ENCODE results near the gene ZNF746.
"Not testable (repeated sequence)": the region's sequence is repeated elsewhere in the genome, so short reads cannot be mapped to it uniquely, and the experiment has no call there.

Gene ZNF746

DNA sequence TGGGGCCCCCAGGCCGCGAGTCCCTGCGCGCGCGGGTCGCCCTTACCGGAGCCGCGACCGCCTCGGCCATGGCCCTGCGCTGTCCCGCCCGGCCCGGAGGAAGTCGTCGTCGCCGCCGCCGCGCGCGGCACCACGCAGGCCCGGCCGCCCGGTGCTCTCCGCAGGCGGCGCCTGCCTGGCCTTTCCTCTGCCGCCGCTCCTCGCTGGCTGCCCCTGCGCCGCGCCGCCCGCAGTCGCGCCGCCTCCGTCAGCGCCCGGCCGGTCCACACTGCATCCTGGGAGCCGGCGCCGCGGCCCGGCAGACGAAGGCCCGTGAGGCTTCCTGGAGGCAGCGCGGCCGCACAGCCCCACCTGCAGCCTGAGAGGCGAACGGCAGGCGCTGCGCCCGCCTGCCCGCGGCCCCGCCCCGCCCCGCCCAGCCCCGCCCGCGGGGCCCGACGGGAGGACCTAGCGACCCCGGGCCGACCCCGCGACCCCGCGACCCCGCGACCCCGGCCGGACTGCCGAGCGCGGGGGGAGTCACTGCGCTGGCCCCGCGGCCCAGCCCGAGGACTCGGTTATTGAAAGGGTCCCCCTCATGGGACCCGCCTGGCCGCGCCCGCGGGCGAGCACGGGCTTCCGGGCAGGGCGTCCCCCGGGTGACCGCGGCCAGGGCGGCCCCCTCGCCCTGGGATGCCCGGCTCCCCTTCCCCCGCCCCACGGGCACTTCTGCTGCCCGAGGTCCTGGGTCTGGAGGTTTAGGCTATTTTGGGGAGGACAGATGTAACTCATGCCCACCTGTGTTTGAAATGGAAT lies at the start of gene ZNF746:
ZNF746 (minus strand) TSS at position 343 of the 795 bp plus-strand sequence; CDS start at position 70, 273 bp downstream.
- peak; percentile 53 to 77 for DNase-seq (ENCODE audit: low read depth in 2 of 2)

DNA sequence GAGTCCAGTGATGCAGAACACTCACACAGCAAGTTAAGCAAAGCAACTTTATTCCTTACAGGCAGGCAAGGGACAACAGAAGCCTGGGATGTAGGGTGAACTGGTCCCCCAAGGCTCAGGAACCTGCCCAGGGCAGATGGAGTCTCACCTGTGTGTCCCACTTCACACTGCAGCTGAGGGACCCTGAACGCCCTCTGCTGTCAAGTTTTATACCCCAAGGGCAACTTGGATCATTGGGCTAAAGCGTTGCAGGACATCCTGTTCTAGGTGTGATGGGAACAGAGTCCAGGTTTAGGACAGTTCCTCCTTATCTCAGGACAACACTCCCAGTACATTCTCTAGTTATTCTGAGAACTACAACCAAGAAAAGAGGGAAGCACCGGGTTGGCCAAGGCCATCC lies 49.5 kb upstream of the ZNF746 start:
- DNase-seq (ENCODE audit: low read depth in 2 of 2) = no peak

DNA sequence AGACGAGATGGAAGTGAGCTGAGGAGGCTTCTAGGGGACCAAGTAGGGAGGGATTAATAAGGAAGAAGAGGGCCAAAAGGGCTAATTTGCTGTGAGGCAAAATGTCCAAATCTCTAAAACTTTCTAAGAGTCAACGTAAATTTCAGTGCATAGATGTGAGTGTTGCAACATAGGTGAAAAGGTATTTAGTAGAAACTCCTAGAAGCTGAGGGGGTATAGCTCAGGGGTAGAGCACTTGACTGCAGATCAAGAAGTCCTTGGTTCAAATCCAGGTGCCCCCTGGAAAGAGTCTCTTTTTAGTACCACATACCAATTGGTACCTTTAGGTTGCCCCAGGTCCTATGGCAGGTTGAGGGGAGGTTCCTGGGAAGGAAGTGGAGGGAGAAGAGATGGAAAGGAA lies 48.7 kb upstream of the ZNF746 start:
- no peak for DNase-seq (ENCODE audit: low read depth in 2 of 2)

DNA sequence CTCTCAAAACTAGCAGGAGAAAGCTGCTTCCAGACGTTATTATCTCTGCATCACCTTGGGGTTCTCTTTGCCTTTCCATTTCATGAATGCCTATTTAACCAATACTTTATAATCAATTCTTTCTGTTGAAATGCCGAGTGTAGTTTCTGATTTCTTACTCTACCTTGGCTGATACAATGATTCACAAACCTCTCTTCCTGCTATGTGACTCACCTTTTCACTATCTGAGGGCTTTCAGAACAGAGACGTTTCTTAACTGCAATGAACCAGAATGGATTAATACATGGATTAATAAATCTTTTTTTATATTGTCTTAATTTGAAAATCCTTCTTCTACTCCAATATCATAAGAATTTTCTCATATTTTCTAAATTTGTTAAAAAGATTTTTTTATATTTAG lies 46.4 kb upstream of the ZNF746 start:
- DNase-seq (ENCODE audit: low read depth in 2 of 2) = no peak

DNA sequence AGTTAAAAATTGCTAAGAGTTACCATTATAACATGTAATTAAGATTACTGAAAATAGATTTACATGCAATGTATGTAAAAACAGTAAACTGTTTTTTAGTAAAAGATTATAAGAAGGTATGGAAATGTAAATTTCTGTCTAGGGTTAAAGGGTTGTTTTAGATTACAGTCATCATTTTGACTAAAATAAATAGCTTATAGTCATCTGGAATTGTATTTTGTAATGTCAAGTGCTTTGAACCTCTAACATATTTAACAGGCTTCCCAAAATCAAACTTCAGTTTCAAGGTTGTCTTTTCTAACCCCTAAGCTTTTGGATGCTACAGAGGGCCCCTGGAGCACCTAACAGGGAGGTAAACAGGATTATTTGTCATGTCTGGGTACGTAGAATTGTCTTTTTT lies 35.0 kb upstream of the ZNF746 start:
- DNase-seq (ENCODE audit: low read depth in 2 of 2) = no peak

- no peak for DNase-seq (ENCODE audit: low read depth in 2 of 2)
Observed at GRCh38 chr7:149529136-149529718, 31.6 kb upstream of the ZNF746 start.

DNA sequence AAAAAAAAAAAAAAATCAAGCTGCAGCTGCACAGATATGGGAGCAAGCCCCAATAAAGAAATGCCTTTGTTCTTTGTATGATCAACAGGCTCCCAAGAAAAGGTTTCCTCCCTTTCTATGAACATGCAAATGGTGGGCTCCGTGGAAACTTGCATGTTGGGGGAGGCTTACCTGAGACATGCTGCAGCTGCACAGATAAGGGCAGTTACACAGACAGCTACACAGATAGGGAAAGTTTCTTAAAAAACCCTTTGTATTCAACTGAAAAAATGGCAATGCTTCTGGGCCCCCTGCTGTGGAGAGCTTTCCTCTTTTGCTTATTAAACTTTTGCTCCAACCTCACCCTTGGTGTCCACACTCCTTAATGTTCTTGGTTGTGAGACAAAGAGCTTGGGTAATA lies 29.8 kb upstream of the ZNF746 start:
- no peak for DNase-seq (ENCODE audit: low read depth in 2 of 2)

- DNase-seq (ENCODE audit: low read depth in 2 of 2) = no peak
Observed at GRCh38 chr7:149525280-149525679, 27.7 kb upstream of the ZNF746 start.

DNA sequence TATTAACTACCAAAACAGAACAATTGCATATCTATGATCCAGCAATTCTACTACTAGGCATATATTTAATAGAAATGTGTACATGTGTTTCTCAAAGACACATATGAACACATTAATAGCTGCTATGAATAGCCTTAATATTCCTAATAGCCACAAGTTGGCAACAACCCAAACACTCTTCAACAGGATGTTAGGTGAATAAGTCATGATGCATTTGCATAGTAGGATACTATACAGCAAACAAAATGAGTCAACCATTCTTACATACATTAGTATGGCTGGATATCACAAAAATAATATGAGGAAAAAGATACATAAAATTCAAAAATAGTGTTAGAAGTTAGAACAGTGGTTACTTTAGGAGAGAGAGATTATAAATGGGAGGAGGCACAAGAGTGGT lies 26.8 kb upstream of the ZNF746 start:
- DNase-seq (ENCODE audit: low read depth in 2 of 2) = no peak

GRCh38 chr7:149510248-149510647 lies 12.6 kb upstream of the ZNF746 start:
- no peak for DNase-seq (ENCODE audit: low read depth in 2 of 2)

- no peak for DNase-seq (ENCODE audit: low read depth in 2 of 2)
Observed at GRCh38 chr7:149509774-149510173, 12.2 kb upstream of the ZNF746 start.

DNA sequence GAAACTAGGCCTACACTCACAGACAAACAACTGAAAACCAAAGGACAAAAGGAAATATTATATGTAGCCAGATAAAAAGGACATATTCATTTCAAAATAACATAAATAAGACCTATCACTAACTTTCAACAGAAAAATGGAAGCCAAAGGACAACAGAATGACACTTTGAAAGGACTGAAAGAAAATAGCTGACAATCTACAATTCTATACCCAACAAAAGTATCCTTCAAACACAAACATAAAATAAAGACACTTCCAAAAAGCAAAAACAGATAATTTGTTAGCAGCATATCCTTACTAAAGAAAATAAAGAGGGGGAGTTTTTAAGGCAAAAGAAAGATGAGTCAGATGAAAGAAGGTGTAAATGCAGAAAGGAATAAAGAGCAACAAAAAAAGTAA lies 7.9 kb upstream of the ZNF746 start:
- no peak for DNase-seq (ENCODE audit: low read depth in 2 of 2)

DNA sequence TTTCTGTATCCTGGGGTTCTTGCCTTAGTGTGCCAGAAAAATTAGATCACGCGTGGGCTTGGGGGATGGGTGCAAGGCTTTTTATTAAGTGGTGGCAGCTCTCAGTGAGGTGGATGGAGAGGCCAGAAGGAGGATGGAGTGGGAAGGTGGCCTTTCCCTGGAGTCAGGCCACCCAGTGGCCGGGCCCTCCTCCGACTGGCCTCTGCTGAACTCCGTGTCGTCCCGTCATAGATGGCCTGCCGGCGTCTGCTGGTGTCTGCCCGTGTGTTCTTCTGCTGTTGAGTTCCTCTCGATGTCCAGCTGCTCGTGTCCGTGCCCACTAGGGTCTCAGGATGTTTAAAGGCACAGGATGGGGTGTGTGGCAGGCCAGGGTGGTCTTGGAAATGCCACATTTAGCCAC lies 4.0 kb upstream of the ZNF746 start:
- DNase-seq (ENCODE audit: low read depth in 2 of 2) = no peak

DNA sequence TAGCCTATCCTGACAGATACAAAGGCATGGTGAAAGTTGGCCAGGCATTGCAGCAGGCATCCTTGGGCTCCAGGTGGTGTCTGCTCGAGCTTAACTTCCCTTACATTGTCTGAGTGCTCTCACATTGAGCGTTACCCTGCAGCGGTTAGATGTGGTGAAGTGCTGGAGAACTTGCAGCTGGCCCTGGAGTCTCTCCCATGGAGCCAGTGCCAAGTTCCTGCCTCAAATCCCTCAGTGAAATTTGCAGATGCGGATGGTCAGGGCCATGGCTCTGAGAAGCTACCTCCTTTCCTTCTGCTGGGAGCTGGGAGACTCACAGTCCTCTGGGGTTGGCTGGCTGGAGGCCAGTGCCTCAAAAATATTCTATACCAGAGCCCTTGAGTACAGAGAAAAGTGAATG lies 3.3 kb upstream of the ZNF746 start:
- DNase-seq (ENCODE audit: low read depth in 2 of 2) = no peak

DNA sequence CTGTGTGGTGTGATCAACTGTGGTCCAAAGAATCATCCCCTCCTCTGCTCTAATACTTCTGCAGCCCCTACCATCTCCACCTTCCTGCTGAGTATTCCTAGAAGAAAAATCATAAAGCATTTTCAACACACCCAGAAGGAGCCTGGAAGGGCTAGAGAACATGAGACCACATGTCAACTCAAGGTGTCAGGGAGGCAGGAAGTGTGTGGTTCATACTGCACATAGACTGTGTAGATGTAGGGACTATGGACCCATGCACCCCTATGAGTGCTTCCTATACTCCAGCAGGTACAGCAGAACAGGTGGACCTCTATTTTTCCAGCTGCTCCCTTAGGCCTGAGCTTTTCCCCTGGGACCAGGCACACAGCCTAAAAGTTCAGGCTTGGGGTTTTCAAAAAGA lies 2.6 kb upstream of the ZNF746 start:
- DNase-seq (ENCODE audit: low read depth in 2 of 2) = no peak

DNA sequence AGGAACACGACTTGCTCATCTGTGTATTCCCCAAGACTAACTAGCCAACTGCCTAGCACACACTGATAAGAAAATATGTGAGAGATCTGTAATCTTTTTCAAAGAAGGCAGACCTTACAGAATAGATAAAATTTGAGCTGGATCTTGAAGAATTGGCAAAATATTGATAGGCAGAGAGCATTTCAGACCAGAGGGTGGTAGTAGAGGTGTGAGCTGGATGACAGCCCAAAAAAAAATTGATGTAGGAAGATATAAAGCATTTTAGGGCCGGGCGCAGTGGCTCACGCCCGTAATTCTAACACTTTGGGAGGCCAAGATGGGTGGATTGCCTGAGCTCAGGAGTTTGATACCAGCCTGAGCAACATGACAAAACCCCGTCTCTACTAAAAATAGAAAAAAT lies 1.2 kb upstream of the ZNF746 start:
- no peak for DNase-seq (ENCODE audit: low read depth in 2 of 2)

DNA sequence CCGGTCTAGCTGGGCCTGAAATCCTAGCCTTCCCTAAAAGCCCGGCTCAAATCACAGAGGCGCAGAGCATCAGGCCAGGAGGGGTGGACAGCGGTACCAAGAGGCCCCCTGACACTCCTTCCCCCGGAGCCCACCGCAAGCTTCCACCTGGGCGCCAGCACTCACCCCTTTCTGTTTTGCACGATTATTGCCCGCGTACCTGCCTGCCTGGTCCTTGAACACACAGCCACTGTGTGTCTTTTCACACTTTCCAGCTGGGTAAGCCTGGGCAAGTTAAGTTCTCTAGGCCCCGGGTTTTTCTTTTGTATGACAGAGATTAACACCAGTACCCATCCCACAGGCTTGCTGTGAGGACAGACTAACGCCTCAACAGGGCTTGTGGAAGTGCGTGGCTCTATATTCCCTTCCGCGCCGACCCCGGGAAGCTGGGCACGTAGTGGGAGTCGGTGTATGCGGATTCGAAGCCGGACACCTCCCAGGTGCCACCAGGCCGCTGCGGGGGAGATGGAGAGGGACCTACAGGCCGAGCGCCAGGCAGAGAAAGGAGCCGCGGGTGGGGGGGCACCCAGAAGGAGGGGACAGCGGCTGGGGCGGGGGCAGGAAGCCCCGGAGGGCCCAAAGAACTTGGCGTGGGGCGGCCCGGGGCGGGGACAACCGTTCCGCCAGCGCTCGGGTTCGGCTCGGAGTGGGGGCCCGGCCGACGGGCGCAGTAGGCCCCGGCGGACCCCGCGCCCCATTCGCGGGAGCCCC lies 792 bp downstream of the ZNF746 start:
- DNase-seq (ENCODE audit: low read depth in 2 of 2) = peak; percentile 10 to 60

- DNase-seq (ENCODE audit: low read depth in 2 of 2) = no peak
Observed at GRCh38 chr7:149495785-149496641, 1.6 kb downstream of the ZNF746 start.

DNA sequence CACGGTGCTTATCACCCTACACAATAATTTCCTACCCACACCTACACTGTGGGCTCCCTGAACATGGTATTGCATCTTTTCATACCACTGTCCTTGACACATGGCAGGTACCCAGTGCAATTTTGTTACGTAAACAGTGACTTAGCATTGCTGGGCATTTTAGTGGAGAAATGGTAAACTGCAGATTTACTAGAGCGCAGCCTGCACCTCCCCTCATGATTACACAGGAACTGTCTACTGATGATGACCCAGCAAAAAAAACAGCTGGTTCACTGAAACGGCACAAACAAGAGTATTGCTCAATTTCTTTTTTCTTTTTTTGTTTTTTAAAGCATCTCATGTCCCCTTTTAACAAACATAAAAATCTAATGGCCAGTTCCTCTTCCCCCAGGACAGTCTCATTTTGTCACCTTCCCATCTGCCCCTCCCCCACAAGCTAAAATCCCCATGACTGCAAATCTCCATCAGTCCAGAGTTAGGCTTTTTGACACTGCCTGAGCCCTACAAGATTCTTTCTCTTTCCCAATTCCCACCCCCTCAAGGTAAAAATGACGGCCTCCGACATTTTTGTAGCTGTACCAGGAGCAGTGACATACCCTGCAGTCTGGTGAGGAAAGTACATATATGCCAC lies 2.8 kb downstream of the ZNF746 start:
- no peak for DNase-seq (ENCODE audit: low read depth in 2 of 2)

DNA sequence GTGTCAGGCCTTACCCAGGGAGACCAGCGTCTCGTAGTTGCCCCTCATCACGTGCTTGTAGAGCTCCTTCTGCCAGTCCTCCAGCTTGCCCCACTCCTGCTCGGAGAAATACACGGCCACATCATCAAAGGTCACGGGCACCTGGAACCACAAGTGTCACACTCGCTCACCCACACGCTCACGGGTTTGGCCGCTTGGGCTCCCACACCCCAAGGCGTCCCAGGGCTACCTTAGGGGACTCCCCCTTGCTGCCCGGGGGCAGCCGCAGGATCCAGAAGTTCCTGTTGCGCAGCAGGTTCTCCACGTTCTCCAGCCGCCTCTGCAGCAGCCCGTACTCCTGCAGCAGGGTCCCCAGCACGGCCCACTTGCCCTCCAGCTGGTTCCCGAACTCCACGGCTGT lies 3.6 kb downstream of the ZNF746 start:
- DNase-seq (ENCODE audit: low read depth in 2 of 2) = not testable (repeated sequence)

GRCh38 chr7:149493366-149493765 lies 4.2 kb downstream of the ZNF746 start:
- DNase-seq (ENCODE audit: low read depth in 2 of 2) = no peak
